Gastroesophageal sphincter (tissue), 4 donors: ENCODE measurements around the gene NFASC. TPM values are rescaled to one million over a fixed set of nuclear protein-coding genes. Genes with fewer than 3 reads are reported as not detected.

ENCODE experiments used
- ATAC-seq: fragments of 150-250 bp; one replicate; pipeline ENCODE4 v1.9.1; 2016; ENCODE audit warnings: mild to moderate bottlenecking, moderate library complexity
- H3K27ac ChIP-seq, 4 donors: fragments of 200-600 bp; sonication (generic) in 3 of 4; 1 replicate in 3 of 4; 2 replicates in 1 of 4; pipeline ENCODE4 v1.5.1; 2016 to 2019
- H3K27me3 ChIP-seq: fragments of 200-600 bp; sonication (generic); one replicate; pipeline ENCODE4 v1.5.1; 2019
- H3K36me3 ChIP-seq, 2 donors: fragments of 200-600 bp; sonication (generic); one replicate each; pipeline ENCODE4 v1.5.1; 2019; ENCODE audit warnings: control low read depth in 1 of 2
- H3K4me1 ChIP-seq, 3 donors: fragments of 200-600 bp; sonication (generic); 1 replicate in 2 of 3; 2 replicates in 1 of 3; pipeline ENCODE4 v1.5.1; 2016 to 2019; ENCODE audit warnings: control low read depth in 2 of 3
- H3K4me3 ChIP-seq, 2 donors: fragments of 200-600 bp; sonication (generic); one replicate each; pipeline ENCODE4 v1.5.1; 2019; ENCODE audit warnings: mild to moderate bottlenecking in 1 of 2, moderate library complexity in 1 of 2
- H3K9me3 ChIP-seq, 3 donors: fragments of 200-600 bp; sonication (generic); one replicate each; pipeline ENCODE4 v1.5.1; 2017 to 2019; ENCODE audit warnings: control low read depth in 2 of 3
- EP300 ChIP-seq: sonication (generic); formaldehyde crosslinking; IDR thresholded peaks from one replicate; pipeline ENCODE4 v1.6.1; 2017; ENCODE audit warnings: antibody characterized with exemption, mild to moderate bottlenecking
- POLR2A ChIP-seq, 2 donors: fragments of 450-650 bp; IDR thresholded peaks; one replicate each; pipeline ENCODE4 v1.6.1; 2017; ENCODE audit warnings: antibody characterized with exemption in 2 of 2, mild to moderate bottlenecking in 2 of 2, moderate library complexity in 1 of 2
- POLR2AphosphoS5 ChIP-seq: sonication (generic); formaldehyde crosslinking; IDR thresholded peaks from one replicate; pipeline ENCODE4 v1.6.1; 2017; ENCODE audit warnings: antibody characterized with exemption
- WGBS, 2 donors: methylation state at CpG; one replicate each; pipeline ENCODE4 v1.1.5; 2018; ENCODE audit warnings: low coverage in 1 of 2; 5-methylcytosine and 5-hydroxymethylcytosine counted together
- total RNA-seq, 4 donors: library from RNA; depleted of rRNA; stranded (reverse); fragments of >200 nt; gene quantifications; one replicate each; pipeline ENCODE4 v1.1.0, GENCODE V29; 2016
- TF ChIP-seq, protein P1 (sequence below), 4 experiments: fragments of 200-600 bp in 2 of 4; fragments of 450-650 bp in 2 of 4; sonication (generic) in 1 of 4; IDR thresholded peaks; one replicate each; pipeline ENCODE4 v1.5.1; 2017 to 2019; ENCODE audit warnings: antibody characterized with exemption in 4 of 4, mild to moderate bottlenecking in 2 of 4, moderate library complexity in 2 of 4

NFASC gene
- total RNA-seq, 4 donors from 2014 or later, result 39.0 to 121 (median 54.5) TPM

DNA sequence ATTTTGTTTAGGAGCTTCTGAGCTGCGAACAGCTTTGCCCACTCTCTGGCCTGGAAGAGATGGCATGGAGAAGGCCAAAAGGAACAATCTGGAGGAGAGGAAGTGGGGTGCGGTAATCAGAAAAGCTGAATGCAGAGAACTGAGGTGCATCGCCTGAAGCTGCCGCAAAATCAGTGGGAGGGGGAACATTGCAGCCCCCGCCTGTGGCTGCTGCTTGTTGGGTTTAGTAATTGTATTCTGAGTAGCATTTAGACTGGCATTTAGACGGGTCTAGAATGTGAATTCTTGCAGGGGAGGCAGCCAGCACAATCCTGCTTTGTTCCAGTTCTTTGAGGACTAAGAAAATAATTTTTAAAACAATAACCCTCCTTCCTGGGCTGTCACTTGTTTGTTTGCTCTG, 25.4 kb downstream of the NFASC start:
- Histone ChIP-seq H3K27ac (no peak overlapping the region), H3K9me3 (no peaks in the 10 kb centered on the region), H3K4me3 (no peak overlapping the region), H3K4me1 (peaks cover 0 to 55% (median 8%) of the 10 kb centered on the region in 3 donors), H3K36me3 (no peaks in the 10 kb centered on the region), H3K27me3 (no peaks in the 10 kb centered on the region)
- TF ChIP-seq, protein P1, sequence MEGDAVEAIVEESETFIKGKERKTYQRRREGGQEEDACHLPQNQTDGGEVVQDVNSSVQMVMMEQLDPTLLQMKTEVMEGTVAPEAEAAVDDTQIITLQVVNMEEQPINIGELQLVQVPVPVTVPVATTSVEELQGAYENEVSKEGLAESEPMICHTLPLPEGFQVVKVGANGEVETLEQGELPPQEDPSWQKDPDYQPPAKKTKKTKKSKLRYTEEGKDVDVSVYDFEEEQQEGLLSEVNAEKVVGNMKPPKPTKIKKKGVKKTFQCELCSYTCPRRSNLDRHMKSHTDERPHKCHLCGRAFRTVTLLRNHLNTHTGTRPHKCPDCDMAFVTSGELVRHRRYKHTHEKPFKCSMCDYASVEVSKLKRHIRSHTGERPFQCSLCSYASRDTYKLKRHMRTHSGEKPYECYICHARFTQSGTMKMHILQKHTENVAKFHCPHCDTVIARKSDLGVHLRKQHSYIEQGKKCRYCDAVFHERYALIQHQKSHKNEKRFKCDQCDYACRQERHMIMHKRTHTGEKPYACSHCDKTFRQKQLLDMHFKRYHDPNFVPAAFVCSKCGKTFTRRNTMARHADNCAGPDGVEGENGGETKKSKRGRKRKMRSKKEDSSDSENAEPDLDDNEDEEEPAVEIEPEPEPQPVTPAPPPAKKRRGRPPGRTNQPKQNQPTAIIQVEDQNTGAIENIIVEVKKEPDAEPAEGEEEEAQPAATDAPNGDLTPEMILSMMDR (IDR thresholded peaks at IDR 0.05), result no peak
- no peak for TF ChIP-seq POLR2AphosphoS5
- TF ChIP-seq POLR2A (IDR thresholded peaks at IDR 0.05), result no peak
- TF ChIP-seq EP300, result no peak
- ATAC-seq, result no peak
- WGBS, 2 donors, result 80 to 85% methylated on average over 5 to 6 of the region's 6 CpGs

DNA sequence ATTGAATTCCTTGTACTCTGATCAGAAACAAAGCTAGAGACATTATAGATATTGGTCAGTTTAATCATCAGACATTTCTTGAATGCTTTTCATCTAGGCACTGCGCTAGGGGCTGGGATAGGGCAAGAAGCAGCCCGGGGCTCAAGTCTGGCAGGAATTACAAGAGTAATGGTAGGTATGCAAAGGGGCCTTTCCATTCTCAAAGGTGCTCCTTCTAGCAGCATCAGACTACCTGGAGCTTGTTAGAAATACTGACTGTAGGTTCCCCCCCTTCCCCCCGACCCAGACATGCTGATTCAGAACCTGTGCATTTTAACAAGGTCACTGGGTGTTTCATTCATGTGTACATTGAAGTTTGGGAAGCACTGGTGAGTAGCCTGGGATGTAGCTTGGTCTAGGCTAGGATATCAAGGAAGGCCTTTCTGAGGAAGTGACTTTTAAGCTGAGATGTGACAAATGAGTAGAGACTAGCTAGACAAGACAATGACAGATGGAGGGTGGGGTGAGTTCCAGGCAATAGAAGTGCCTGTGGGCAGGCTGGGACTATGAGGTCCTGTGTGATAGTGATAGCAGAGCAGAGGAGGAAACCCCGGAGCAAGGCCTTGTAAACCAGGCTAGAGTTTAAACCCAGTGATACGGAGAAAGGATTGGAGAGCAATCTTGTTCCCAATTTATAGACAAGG, 26.3 kb downstream of the NFASC start:
- peaks cover 0 to 47% (median 5%) of the 10 kb centered on the region in 3 donors for H3K4me1 ChIP-seq
- WGBS, 2 donors, result 86 to 91% methylated on average over 4 of the region's 5 CpGs

DNA sequence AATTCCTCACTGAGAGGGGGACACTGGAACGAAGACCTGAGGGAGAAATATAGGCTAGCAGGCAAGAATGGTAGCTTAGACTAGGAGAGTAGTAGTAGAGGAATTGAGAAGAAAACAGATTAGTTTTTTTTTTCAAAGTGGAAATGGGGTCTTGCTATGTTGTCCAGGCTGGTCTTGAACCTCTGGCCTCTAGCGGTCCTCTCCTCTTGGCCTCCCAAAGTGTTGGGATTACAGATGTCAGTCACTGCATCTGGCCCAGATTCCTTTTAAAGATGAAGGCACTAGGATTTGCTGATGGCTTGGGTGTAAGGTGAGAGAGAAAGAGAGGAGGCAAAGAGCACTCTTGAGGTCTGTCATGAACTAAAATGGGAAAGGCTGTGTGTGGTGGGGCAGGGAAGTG, 30.1 kb downstream of the NFASC start:
- 68 to 95% methylated on average over 2 of the region's 2 CpGs for WGBS, 2 donors
- no peak for ATAC-seq
- no peak overlapping the region for H3K4me3 ChIP-seq
- H3K4me1 ChIP-seq, result peaks cover 0 to 24% (median 4%) of the 10 kb centered on the region in 3 donors
- TF ChIP-seq POLR2AphosphoS5 (no peak), EP300 (no peak)
- H3K9me3 ChIP-seq, result no peaks in the 10 kb centered on the region
- H3K27me3 ChIP-seq, result no peaks in the 10 kb centered on the region
- peak overlapping the region in 1 of 4 donors; percentile 12 for H3K27ac ChIP-seq
- no peaks in the 10 kb centered on the region for H3K36me3 ChIP-seq

More for the DNA sequence above, 26.3 kb downstream of the NFASC start:
- H3K27me3 ChIP-seq, result no peaks in the 10 kb centered on the region
- no peak for ATAC-seq
- no peaks in the 10 kb centered on the region for H3K36me3 ChIP-seq
- no peak overlapping the region for H3K4me3 ChIP-seq
- H3K9me3 ChIP-seq, result no peaks in the 10 kb centered on the region
- no peak for TF ChIP-seq POLR2AphosphoS5
- no peak for TF ChIP-seq EP300
- TF ChIP-seq, protein P1 (IDR thresholded peaks at IDR 0.05), result no peak
- no peak for TF ChIP-seq POLR2A (IDR thresholded peaks at IDR 0.05)
- H3K27ac ChIP-seq, result no peak overlapping the region

DNA sequence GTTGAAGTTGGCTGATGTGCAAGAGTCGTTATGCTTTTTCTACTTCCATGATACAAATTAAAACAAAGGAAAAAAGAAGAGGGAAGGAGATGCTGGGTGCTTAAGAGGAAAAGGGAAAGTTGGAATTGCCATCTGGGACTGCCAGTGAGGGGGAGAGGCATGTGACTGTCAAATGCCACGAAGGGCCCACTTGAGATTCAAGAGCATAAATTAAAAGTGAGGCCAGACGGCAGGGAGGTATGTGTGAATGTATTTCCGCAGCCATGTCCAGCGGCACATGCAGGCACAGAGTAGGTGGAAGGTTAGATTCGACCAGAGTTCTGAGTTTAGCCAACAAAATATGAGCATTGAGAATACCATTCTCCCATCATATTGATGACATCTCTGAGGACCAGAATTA, 32.0 kb downstream of the NFASC start:
- Histone ChIP-seq H3K27ac (no peak overlapping the region), H3K4me1 (peaks cover 0 to 29% (median 4%) of the 10 kb centered on the region in 3 donors), H3K4me3 (no peak overlapping the region), H3K27me3 (no peaks in the 10 kb centered on the region), H3K36me3 (no peaks in the 10 kb centered on the region), H3K9me3 (no peaks in the 10 kb centered on the region)
- no peak for ATAC-seq
- TF ChIP-seq, protein P1 (IDR thresholded peaks at IDR 0.05), result no peak
- TF ChIP-seq POLR2A (IDR thresholded peaks at IDR 0.05) (no peak), EP300 (no peak), POLR2AphosphoS5 (no peak)
- 85 to 86% methylated on average over 3 to 6 of the region's 6 CpGs for WGBS, 2 donors

DNA sequence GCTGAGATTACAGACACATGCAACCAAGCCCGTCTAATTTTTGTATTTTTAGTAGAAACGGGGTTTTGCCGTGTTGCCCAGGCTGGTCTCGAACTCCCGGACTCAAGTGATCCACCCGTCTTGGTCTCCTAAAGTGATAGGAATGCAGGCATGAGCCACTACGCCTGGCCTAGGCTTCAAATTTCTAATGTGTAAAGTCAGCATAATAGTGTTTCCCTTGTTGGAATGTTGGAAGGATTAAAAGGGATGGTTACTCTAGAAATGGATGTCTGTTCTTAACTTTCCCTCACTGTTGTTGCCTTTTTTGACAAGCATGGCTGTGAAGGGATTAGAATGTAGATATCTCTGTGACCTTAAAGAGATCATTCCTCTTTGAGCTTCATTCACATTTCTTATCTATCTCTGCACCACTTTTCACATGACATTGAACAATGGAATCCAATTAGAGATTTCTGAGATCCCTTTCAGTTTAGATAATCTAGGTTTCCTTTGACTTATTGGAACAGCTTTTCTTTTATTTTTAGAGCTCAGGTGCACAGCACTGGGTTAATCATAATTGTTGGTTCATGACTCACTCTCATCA, 33.7 kb downstream of the NFASC start:
- TF ChIP-seq, protein P1 (IDR thresholded peaks at IDR 0.05), result no peak
- TF ChIP-seq POLR2A (IDR thresholded peaks at IDR 0.05), result no peak
- no peak for TF ChIP-seq EP300
- no peak for TF ChIP-seq POLR2AphosphoS5
- Histone ChIP-seq H3K9me3 (no peaks in the 10 kb centered on the region), H3K27me3 (no peaks in the 10 kb centered on the region), H3K4me1 (peaks cover 0 to 23% (median 0%) of the 10 kb centered on the region in 3 donors), H3K36me3 (no peaks in the 10 kb centered on the region), H3K4me3 (no peak overlapping the region), H3K27ac (peak overlapping the region in 2 of 4 donors; percentile 7 to 27)
- WGBS, 2 donors, result 53 to 69% methylated on average over 2 to 3 of the region's 7 CpGs
- no peak for ATAC-seq
